ENCODE measurements around the gene TAF1B. TPM values are rescaled to one million over a fixed set of nuclear protein-coding genes. Genes with fewer than 3 reads are reported as not detected.

The TAF1B gene
- total RNA-seq, 1 experiment from 2014 or later: 35.2 TPM

DNA sequence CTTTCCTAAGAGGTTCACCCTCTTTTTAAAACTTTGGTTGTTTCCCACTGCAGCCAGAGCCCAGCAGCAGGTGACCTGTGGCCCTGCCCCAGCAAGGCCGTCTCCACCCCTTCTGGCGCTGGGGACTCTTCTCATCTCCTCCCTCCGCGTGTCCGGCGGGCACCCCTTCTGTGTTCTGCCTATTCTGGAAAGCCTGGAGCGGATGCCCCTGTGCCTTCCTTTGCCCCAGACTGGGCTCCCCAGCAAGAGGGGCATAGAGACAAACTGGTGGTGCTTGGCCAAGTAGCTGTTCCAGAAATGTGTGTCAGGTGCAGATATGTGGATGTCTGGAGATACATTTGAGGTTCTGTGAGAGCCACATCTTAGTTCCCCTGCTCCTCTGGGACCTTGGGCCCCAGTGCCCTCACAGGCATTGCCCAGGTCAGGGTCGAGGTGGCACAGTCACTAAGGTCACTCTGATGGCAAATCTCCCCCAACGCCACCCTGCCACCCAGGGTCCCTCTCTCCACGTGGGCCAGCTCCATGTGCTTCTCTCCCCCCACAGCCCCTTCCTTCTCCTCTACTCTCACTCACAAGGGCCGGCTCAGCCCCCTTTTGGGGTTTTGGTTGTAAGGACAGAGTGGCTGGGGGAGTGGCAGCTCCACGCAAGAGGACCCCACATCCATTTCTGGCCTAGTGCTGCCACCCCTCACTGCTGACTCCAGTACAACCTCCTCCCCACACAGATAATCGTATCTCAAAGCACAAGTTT lies 35.5 kb upstream of the TAF1B start:
- TF ChIP-seq, protein P1, sequence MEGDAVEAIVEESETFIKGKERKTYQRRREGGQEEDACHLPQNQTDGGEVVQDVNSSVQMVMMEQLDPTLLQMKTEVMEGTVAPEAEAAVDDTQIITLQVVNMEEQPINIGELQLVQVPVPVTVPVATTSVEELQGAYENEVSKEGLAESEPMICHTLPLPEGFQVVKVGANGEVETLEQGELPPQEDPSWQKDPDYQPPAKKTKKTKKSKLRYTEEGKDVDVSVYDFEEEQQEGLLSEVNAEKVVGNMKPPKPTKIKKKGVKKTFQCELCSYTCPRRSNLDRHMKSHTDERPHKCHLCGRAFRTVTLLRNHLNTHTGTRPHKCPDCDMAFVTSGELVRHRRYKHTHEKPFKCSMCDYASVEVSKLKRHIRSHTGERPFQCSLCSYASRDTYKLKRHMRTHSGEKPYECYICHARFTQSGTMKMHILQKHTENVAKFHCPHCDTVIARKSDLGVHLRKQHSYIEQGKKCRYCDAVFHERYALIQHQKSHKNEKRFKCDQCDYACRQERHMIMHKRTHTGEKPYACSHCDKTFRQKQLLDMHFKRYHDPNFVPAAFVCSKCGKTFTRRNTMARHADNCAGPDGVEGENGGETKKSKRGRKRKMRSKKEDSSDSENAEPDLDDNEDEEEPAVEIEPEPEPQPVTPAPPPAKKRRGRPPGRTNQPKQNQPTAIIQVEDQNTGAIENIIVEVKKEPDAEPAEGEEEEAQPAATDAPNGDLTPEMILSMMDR (IDR thresholded peaks at IDR 0.05): no peak
- no peak for TF ChIP-seq TCF7L2 (IDR thresholded peaks at IDR 0.05; ENCODE audit: low read depth, low read length)
- no peaks in the 10 kb centered on the region for H3K27me3 ChIP-seq (ENCODE audit: control insufficient read depth, insufficient read depth, low read length)
- CTCF ChIA-PET: no interaction called here
- H3K4me1 ChIP-seq (ENCODE audit: control insufficient read depth, insufficient read depth, low read length): no peaks in the 10 kb centered on the region
- POLR2A ChIA-PET: no interaction called here
- H3K4me3 ChIP-seq (ENCODE audit: low read depth in 2 of 2, low read length in 2 of 2): no peak overlapping the region
- ATAC-seq: no peak
- intact Hi-C loops (cut with micrococcal nuclease; ENCODE audit: unreplicated experiment): no loop called here
- no peaks in the 10 kb centered on the region for H3K36me3 ChIP-seq (ENCODE audit: control insufficient read depth, insufficient read depth, low read length)
- no peak for DNase-seq (ENCODE audit: low read depth, low spot score)
- BruUV-seq (replicated peaks): no TSS peak
- no peaks in the 10 kb centered on the region for H3K9me3 ChIP-seq (ENCODE audit: control insufficient read depth, insufficient read depth, low read depth, low read length)
- H3K27ac ChIP-seq (ENCODE audit: low read length): no peak overlapping the region
- in situ Hi-C loops (cut with HindIII; ENCODE audit: low pct_unique_long_range_greater_than_20kb, low sequenced_read_pairs): no loop called here

DNA sequence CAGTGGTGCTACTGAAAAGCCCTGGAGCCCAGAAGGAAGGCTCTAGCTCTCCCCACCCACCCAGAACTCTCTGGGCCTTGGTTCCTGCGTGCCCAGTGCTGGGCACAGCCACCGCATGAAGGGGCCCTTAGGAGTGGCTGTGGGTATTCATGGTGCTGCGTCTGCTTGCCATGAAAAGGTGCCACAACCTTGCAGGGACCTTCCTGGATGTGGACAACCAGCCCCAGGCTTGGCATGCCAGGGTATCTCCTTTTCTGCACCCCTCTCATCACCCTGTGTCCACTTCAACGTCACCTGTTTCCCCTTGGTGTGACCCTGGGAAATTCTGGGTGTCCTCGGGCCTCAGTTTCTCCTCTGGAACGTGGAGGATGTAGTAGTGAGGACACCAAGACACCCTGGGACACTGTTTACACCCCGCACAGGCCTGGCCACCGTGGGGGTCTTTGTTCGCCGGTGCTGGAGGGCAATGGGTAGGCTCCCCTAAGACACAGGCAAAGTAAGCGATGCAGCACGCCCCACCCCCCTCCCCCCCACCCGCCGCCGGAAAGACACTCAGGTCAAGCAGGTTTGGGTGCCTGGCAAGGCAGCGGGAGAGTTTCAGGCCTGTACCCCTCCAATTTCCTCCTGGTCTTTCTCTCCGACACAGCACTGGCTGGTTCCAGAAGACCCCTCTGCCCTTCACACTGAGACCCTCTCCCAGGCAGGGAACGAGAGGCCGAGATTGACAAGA lies 34.8 kb upstream of the TAF1B start:
- intact Hi-C loops (cut with micrococcal nuclease; ENCODE audit: unreplicated experiment): no loop called here
- Histone ChIP-seq H3K27me3 (ENCODE audit: control insufficient read depth, insufficient read depth, low read length) (no peaks in the 10 kb centered on the region), H3K4me3 (ENCODE audit: low read depth in 2 of 2, low read length in 2 of 2) (no peak overlapping the region), H3K27ac (ENCODE audit: low read length) (no peak overlapping the region), H3K9me3 (ENCODE audit: control insufficient read depth, insufficient read depth, low read depth, low read length) (no peaks in the 10 kb centered on the region), H3K4me1 (ENCODE audit: control insufficient read depth, insufficient read depth, low read length) (no peaks in the 10 kb centered on the region), H3K36me3 (ENCODE audit: control insufficient read depth, insufficient read depth, low read length) (no peaks in the 10 kb centered on the region)
- CTCF ChIA-PET: no interaction called here
- no peak for DNase-seq (ENCODE audit: low read depth, low spot score)
- TF ChIP-seq, protein P2, sequence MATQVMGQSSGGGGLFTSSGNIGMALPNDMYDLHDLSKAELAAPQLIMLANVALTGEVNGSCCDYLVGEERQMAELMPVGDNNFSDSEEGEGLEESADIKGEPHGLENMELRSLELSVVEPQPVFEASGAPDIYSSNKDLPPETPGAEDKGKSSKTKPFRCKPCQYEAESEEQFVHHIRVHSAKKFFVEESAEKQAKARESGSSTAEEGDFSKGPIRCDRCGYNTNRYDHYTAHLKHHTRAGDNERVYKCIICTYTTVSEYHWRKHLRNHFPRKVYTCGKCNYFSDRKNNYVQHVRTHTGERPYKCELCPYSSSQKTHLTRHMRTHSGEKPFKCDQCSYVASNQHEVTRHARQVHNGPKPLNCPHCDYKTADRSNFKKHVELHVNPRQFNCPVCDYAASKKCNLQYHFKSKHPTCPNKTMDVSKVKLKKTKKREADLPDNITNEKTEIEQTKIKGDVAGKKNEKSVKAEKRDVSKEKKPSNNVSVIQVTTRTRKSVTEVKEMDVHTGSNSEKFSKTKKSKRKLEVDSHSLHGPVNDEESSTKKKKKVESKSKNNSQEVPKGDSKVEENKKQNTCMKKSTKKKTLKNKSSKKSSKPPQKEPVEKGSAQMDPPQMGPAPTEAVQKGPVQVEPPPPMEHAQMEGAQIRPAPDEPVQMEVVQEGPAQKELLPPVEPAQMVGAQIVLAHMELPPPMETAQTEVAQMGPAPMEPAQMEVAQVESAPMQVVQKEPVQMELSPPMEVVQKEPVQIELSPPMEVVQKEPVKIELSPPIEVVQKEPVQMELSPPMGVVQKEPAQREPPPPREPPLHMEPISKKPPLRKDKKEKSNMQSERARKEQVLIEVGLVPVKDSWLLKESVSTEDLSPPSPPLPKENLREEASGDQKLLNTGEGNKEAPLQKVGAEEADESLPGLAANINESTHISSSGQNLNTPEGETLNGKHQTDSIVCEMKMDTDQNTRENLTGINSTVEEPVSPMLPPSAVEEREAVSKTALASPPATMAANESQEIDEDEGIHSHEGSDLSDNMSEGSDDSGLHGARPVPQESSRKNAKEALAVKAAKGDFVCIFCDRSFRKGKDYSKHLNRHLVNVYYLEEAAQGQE (IDR thresholded peaks at IDR 0.05; ENCODE audit: insufficient read depth in 1 of 2, low read depth in 2 of 2, low read length in 1 of 2): no peak
- TF ChIP-seq SIN3A (IDR thresholded peaks at IDR 0.05; ENCODE audit: borderline replicate concordance, insufficient read depth, low read depth, low read length) (no peak), POLR2AphosphoS5 (IDR thresholded peaks at IDR 0.05; ENCODE audit: low read depth, low read length) (no peak), TCF7L2 (IDR thresholded peaks at IDR 0.05; ENCODE audit: low read depth, low read length) (no peak)
- TF ChIP-seq, protein P1 (IDR thresholded peaks at IDR 0.05): no peak
- in situ Hi-C loops (cut with HindIII; ENCODE audit: low pct_unique_long_range_greater_than_20kb, low sequenced_read_pairs): no loop called here
- BruUV-seq (replicated peaks): no TSS peak
- ATAC-seq: no peak
- POLR2A ChIA-PET: no interaction called here
